Activated CD4-positive, alpha-beta T cell treated with anti-CD3 and anti-CD28 coated beads, Interleukin-2, amount 50 U/mL, for 16 hours (primary cell): ENCODE data around the gene PPIG.
"Not testable (repeated sequence)": the region's sequence is repeated elsewhere in the genome, so short reads cannot be mapped to it uniquely, and the experiment has no call there.

Experiments
- DNase-seq: peaks from one replicate; pipeline ENCODE4 v3.0.0-alpha.2; 2020

PPIG gene

GRCh38 chr2:169596546-169596945, 12.4 kb downstream of the PPIG start:
- DNase-seq: not testable (repeated sequence)

DNA sequence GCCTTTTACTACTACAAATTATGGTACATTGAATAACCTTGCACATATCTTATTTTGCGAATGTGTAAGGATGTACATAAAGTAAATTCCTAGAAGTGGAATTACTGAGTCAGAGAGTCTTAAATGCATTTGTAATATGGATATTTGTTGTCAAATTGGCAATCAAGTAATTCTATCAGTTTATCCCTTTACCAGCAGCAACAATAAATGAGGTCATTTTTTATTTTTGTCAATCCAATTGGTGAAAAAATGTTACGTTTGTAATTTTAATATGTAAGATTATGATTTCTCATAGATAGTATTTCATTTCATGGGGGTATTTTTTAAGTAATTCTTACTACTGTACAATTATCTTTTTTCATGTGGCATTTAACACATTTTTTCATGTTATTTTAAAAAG, 14.8 kb downstream of the PPIG start:
- no peak for DNase-seq

DNA sequence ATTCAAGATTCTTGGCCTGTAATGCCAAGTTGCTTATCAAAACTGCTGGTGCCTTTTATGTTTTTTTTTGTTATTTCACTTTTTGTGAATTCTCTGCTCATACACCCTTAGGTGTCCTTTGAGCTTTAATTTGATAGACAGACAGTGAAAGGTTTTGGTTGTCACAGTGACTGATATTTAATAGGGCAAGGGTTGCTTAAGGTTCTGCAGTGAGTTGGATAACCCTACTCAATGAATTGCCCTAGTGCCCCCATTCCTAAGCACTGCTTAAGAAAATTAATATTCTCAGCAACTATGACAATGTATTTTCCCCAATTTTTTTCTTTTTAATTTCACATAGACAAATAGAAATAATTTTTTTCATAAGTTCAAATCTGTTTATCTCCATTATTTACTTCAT, 15.4 kb downstream of the PPIG start:
- DNase-seq: no peak

- no peak for DNase-seq
These were observed 25.1 kb downstream of the PPIG start for GRCh38 chr2:169609264-169609663.

- DNase-seq: no peak
These were observed 29.7 kb downstream of the PPIG start for GRCh38 chr2:169613876-169614275.

DNA sequence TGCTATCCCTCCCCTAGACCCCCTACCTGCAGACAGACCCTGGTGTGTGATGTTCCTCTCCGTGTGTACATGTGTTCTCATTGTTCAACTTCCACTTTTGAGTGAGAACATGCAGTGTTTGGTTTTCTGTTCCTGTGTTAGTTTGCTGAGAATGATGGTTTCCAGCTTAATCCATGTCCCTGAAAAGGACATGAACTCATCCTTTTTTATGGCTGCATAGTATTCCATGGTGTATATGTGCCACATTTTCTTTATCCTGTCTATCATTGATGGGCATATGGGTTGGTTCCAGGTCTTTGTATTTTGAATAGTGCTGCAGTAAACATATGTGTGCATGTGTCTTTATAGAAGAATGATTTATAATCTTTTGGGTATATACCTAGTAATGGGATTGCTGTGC, 31.8 kb downstream of the PPIG start:
- DNase-seq: not testable (repeated sequence)

- DNase-seq: no peak
These were observed 35.8 kb downstream of the PPIG start for GRCh38 chr2:169619946-169620345.

GRCh38 chr2:169620509-169620908, 36.4 kb downstream of the PPIG start:
- DNase-seq: no peak

- DNase-seq: peak; percentile 46
These were observed 39.1 kb downstream of the PPIG start for GRCh38 chr2:169623235-169623634.

DNA sequence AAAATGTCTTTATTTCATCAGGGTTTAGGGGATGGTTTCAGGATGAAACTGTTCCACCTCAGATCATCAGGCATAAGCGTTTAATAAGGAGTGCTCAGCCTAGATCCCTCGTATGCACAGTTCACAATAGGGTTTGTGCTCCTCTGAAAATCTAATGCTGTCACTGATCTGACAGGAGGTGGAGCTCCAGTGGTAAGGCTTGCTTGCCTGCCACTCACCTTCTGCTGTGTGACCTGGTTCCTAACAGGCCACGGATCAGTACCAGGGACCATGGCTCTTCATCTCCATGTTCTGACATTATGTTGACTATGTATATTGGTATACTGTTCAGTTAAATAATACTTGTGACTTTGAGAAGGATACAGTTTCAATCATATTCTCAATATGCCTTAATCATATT, 41.6 kb downstream of the PPIG start:
- no peak for DNase-seq

GRCh38 chr2:169636440-169637097, 52.4 kb downstream of the PPIG start:
- DNase-seq: no peak

DNA sequence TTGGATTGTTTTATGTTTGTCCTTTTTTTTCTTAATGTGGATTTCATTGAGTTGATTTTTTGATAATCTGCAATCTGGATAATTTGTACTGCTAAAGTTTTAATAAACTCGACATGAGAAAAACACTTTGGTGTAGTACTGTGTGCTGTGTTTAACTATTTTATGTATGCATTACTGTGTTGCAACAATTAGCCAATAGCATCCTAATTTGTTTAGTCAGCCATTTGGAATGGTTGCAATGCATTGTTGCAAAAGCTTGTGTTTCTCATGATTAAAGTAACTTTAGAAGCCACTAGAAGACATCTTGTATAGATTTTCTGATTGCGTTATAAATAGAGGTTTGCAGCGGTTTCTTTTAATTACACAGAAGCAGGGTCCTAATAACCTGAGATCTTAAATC, 53.5 kb downstream of the PPIG start:
- no peak for DNase-seq

DNA sequence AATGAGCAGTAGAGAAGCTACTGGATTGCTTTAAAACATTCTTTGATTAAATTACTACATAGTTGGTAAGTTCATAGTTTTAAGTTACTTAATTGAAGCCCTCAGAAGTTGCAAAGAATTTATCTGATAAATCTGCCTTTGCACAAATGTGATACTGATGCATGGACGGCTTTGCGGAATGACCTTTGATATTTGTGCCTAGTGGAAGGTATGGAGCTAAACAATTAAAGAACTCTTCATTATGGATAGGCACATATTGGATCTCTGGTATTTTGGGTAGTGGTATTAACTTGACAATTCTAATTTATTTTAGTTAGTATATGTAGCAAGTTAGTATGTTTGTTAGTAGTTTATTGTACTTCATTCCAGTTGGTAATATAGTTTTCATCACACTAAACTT, 56.0 kb downstream of the PPIG start:
- DNase-seq: no peak

DNA sequence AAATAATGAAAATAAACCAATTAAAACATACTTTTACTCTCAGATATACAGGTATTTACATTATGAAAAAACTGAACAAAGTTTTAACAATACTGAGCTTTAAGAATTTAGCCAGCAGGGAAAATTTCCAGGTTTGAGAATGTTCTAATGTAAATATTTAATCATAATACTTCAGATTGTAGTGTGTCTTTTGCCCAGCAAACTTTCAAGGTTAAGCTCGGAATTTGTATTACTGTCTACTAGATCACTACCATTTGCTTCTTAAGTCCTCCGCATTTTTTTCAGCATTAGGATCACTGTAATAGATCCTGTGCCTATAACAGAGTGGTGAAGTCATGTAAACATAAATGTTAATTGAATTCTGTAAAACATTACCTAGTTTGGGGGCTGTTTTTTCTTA, 57.3 kb downstream of the PPIG start:
- DNase-seq: no peak

- DNase-seq: no peak
These were observed 60.0 kb downstream of the PPIG start for GRCh38 chr2:169644173-169644572.

GRCh38 chr2:169647496-169647895, 63.3 kb downstream of the PPIG start:
- DNase-seq: no peak

- no peak for DNase-seq
These were observed 65.1 kb downstream of the PPIG start for GRCh38 chr2:169649278-169649677.

DNA sequence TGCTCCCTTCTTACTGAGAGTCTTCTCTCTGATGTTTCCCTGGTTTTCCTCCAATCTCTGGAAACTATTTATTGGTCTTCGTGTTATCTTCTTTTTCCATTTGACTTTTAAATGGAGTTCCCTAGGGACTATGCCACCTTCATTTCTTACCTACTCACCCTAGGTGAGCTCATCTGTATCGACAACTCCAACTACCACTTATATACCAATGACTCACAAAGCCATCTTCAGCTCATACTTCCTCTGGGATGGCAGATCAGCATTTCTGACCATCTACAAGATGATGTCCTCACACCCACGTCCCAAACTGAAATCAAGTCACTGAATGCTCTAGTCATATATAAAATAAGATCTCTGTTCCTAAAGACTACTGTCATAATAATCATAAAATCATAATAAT, 69.5 kb downstream of the PPIG start:
- no peak for DNase-seq

DNA sequence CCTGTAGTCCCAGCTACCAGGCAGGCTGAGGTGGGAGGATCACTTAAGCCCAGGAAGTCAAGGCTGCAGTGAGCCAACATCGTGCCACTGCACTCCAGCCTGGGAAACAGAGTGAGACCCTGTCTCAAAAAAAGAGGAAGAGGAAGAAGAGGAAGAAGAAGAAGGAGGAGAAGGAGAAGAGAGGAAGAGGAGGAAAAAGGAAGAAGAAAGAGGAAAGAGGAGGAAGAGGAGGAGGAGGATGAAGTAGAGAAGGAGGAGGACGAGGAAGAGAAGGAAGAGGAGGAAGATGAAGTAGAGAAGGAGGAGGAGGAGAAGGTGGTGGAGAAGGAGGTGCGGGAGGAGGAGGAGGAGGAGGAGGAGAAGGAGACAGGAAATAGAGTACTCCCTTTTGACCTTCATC, 72.0 kb downstream of the PPIG start:
- DNase-seq: no peak

- no peak for DNase-seq
These were observed 74.7 kb downstream of the PPIG start for GRCh38 chr2:169658877-169659276.

GRCh38 chr2:169659320-169659719, 75.2 kb downstream of the PPIG start:
- DNase-seq: no peak

DNA sequence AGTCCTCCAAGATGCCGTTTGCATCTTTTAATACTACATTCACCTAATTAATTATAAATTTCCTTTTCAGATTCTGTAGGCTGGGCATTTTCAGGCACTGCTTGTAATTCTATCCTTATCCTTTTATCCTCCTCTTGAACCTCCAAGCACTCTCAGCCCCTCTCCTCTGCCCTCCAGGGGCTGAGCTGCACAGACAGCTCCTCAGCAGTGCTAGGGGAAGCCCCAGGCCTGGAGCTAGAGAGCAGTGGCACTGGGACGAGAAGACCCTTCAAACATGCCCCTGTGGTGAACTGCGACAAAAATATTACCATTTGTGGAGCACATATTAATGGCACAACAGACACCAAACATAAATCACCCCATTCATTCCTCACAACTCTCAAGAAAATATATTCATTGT, 77.1 kb downstream of the PPIG start:
- no peak for DNase-seq

GRCh38 chr2:169662744-169663143, 78.6 kb downstream of the PPIG start:
- no peak for DNase-seq

DNA sequence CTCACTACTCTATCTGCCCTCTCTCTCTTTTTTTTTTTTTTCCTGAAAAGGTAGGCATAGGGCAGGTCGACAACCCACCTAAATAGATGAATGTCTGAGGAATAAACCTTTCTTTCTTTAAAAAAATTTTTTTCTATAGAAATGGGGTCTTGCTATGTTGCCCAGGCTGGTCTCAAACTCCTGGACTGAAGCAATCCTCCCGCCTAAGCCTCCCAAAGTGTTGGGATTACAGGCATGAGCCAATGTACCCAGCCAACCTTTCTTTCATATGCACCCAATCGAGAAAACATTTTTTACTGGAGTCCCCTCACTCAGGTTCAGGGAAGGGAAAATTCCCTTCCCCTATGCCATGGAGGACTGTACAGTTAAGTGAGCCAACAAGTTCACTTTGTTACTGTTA, 79.1 kb downstream of the PPIG start:
- no peak for DNase-seq

GRCh38 chr2:169664600-169664977, 80.4 kb downstream of the PPIG start:
- DNase-seq: no peak
